Transverse colon (tissue), 3 donors: Measurements from ENCODE around the gene POLR1G.

Source experiments
- EP300 ChIP-seq: sonication (generic); formaldehyde crosslinking; IDR thresholded peaks from one replicate; pipeline ENCODE4 v1.6.1; 2017; ENCODE audit warnings: antibody characterized with exemption, low read depth
- TF ChIP-seq, protein P1 (sequence below), 5 experiments: fragments of 200-600 bp in 3 of 5; fragments of 450-650 bp in 2 of 5; sonication (generic) in 3 of 5; IDR thresholded peaks; 1 replicate in 2 of 5; 2 replicates in 3 of 5; pipeline ENCODE4 v1.5.1; 2016 to 2017; ENCODE audit warnings: antibody characterized with exemption in 5 of 5, inconsistent platforms in 3 of 5, mild to moderate bottlenecking in 2 of 5, moderate library complexity in 1 of 5

DNA sequence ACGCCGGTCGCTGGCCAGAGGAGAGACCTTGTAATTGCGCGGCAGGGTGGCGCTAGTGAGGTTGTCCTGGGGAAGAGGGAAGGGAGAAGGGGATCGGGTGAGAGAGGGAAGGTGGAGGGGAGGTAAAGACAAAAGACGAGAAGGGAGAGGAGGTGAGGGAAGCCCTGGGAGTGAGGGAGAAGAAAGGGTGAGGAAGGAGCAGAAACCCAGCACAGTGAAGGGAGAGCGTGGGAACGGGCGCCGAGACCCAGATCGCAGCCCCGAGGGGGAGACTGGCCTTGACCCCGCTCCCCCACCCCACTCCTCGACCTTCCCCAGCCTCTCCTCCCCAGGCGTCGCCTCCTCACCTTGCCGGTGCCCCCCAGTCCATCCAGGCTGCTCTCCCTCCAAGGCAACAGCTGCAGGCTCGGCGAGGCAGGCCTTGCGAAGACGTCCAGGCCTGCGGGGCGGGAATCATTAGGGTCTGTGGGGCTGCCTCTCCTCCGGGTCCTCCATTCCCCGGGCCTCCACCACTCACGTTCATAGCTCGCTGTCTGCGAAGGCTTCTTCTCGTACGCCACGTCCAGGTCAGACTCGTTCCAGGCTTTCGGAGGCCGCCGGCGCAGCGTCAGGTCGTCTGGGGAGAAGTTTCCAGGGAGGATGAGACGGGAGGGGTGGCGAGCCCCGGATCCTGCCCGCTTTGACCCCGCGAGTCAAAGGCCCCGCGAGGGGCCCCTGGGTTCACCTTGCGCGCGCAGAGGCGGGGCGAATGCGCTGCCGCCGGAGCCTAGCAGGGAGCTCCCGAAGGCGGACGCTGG lies 10.4 kb upstream of the POLR1G start:
- no peak for TF ChIP-seq EP300
- TF ChIP-seq, protein P1, sequence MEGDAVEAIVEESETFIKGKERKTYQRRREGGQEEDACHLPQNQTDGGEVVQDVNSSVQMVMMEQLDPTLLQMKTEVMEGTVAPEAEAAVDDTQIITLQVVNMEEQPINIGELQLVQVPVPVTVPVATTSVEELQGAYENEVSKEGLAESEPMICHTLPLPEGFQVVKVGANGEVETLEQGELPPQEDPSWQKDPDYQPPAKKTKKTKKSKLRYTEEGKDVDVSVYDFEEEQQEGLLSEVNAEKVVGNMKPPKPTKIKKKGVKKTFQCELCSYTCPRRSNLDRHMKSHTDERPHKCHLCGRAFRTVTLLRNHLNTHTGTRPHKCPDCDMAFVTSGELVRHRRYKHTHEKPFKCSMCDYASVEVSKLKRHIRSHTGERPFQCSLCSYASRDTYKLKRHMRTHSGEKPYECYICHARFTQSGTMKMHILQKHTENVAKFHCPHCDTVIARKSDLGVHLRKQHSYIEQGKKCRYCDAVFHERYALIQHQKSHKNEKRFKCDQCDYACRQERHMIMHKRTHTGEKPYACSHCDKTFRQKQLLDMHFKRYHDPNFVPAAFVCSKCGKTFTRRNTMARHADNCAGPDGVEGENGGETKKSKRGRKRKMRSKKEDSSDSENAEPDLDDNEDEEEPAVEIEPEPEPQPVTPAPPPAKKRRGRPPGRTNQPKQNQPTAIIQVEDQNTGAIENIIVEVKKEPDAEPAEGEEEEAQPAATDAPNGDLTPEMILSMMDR (IDR thresholded peaks at IDR 0.05), result no peak
